SHP77 treated with DMSO at 0.1 percent for 48 hours (cell line): ENCODE results near the gene MAGI2.
A peak's percentile ranks its signal among the peaks of the same experiment; 100 is the strongest.
"Not testable (repeated sequence)": the region's sequence is repeated elsewhere in the genome, so short reads cannot be mapped to it uniquely, and the experiment has no call there.

ENCODE experiments used
- DNase-seq: peaks from one replicate; lab custom pipeline; 2025; lab: John Stamatoyannopoulos, UW

The MAGI2 gene

GRCh38 chr7:78355834-78356233, 1097.6 kb downstream of the MAGI2 start:
- DNase-seq = no peak

GRCh38 chr7:78350926-78351325, 1102.5 kb downstream of the MAGI2 start:
- DNase-seq = no peak

GRCh38 chr7:78350391-78350790, 1103.1 kb downstream of the MAGI2 start:
- no peak for DNase-seq

GRCh38 chr7:78346827-78347226, 1106.6 kb downstream of the MAGI2 start:
- no peak for DNase-seq

- DNase-seq = no peak
Observed at GRCh38 chr7:78345979-78346378, 1107.5 kb downstream of the MAGI2 start.

- no peak for DNase-seq
Observed at GRCh38 chr7:78345293-78345911, 1108.1 kb downstream of the MAGI2 start.

GRCh38 chr7:78334426-78334825, 1119.0 kb downstream of the MAGI2 start:
- no peak for DNase-seq

- no peak for DNase-seq
Observed at GRCh38 chr7:78333530-78334425, 1119.7 kb downstream of the MAGI2 start.

GRCh38 chr7:78329001-78329655, 1124.3 kb downstream of the MAGI2 start:
- DNase-seq = no peak

- no peak for DNase-seq
Observed at GRCh38 chr7:78327718-78328117, 1125.7 kb downstream of the MAGI2 start.

GRCh38 chr7:78326876-78327275, 1126.6 kb downstream of the MAGI2 start:
- peak; percentile 6 for DNase-seq

GRCh38 chr7:78326189-78326588, 1127.3 kb downstream of the MAGI2 start:
- DNase-seq = no peak

GRCh38 chr7:78323118-78323517, 1130.3 kb downstream of the MAGI2 start:
- DNase-seq = no peak

GRCh38 chr7:78322231-78322630, 1131.2 kb downstream of the MAGI2 start:
- DNase-seq = not testable (repeated sequence)

GRCh38 chr7:78317371-78317770, 1136.1 kb downstream of the MAGI2 start:
- DNase-seq = no peak

GRCh38 chr7:78316110-78316509, 1137.4 kb downstream of the MAGI2 start:
- DNase-seq = no peak

- DNase-seq = no peak
Observed at GRCh38 chr7:78315119-78315518, 1138.3 kb downstream of the MAGI2 start.

GRCh38 chr7:78311181-78311580, 1142.3 kb downstream of the MAGI2 start:
- DNase-seq = no peak

GRCh38 chr7:78307892-78308291, 1145.6 kb downstream of the MAGI2 start:
- DNase-seq = no peak

- DNase-seq = no peak
Observed at GRCh38 chr7:78306634-78307033, 1146.8 kb downstream of the MAGI2 start.

GRCh38 chr7:78301407-78301806, 1152.1 kb downstream of the MAGI2 start:
- no peak for DNase-seq

- DNase-seq = no peak
Observed at GRCh38 chr7:78299088-78299487, 1154.4 kb downstream of the MAGI2 start.
